Measurements from ENCODE around the gene KLHL20. TPM values are rescaled to one million over a fixed set of nuclear protein-coding genes. Genes with fewer than 3 reads are reported as not detected.
"Not testable (repeated sequence)": the region's sequence is repeated elsewhere in the genome, so short reads cannot be mapped to it uniquely, and the experiment has no call there.

KLHL20 gene
- total and polyA plus RNA-seq, 5 donors from 2014 or later = 19.0 to 30.6 (median 24.2) TPM

- not testable (repeated sequence) for H3K27me3 ChIP-seq (ENCODE audit: control insufficient read depth, insufficient read depth, low read length); H3K4me3 Mint-ChIP-seq; H3K9me3 ChIP-seq (ENCODE audit: control insufficient read depth in 2 of 2, low read length in 2 of 2); H3K36me3 ChIP-seq (ENCODE audit: control insufficient read depth, insufficient read depth, low read length); H3K4me3 ChIP-seq (ENCODE audit: low read depth, low read length); H3K27ac ChIP-seq (ENCODE audit: insufficient read depth, low read length, poor library complexity, severe bottlenecking); H3K27ac Mint-ChIP-seq; H3K36me3 Mint-ChIP-seq; H3K4me1 Mint-ChIP-seq; DNase-seq; H3K9me3 Mint-ChIP-seq; ATAC-seq (ENCODE audit: low read depth in 2 of 2); H3K4me1 ChIP-seq (ENCODE audit: control insufficient read depth, insufficient read depth, low read length, poor library complexity, severe bottlenecking)
- H3K27me3 Mint-ChIP-seq = peaks cover 27% of the 10 kb centered on the region
Measured at GRCh38 chr1:173685121-173685520, 29.7 kb upstream of the KLHL20 start.

GRCh38 chr1:173688300-173688699 lies 26.5 kb upstream of the KLHL20 start:
- Mint-ChIP-seq H3K36me3 (no peaks in the 10 kb centered on the region), H3K27ac (no peak overlapping the region), H3K4me1 (peaks cover 0 to 8% (median 3%) of the 10 kb centered on the region in 4 donors), H3K9me3 (no peaks in the 10 kb centered on the region), H3K27me3 (peaks cover 33% of the 10 kb centered on the region), H3K4me3 (no peak overlapping the region)
- no peak for ATAC-seq (ENCODE audit: low read depth in 2 of 2)
- H3K4me3 ChIP-seq (ENCODE audit: low read depth, low read length) = no peak overlapping the region
- H3K36me3 ChIP-seq (ENCODE audit: control insufficient read depth, insufficient read depth, low read length) = no peaks in the 10 kb centered on the region
- H3K27me3 ChIP-seq (ENCODE audit: control insufficient read depth, insufficient read depth, low read length) = no peaks in the 10 kb centered on the region
- no peaks in the 10 kb centered on the region for H3K9me3 ChIP-seq (ENCODE audit: control insufficient read depth in 2 of 2, low read length in 2 of 2)
- no peak for DNase-seq
- H3K4me1 ChIP-seq (ENCODE audit: control insufficient read depth, insufficient read depth, low read length, poor library complexity, severe bottlenecking) = no peaks in the 10 kb centered on the region
- H3K27ac ChIP-seq (ENCODE audit: insufficient read depth, low read length, poor library complexity, severe bottlenecking) = no peak overlapping the region

- H3K27me3 Mint-ChIP-seq = peaks cover 31% of the 10 kb centered on the region
- ATAC-seq (ENCODE audit: low read depth in 2 of 2) (no peak), DNase-seq (no peak)
- H3K27ac ChIP-seq (ENCODE audit: insufficient read depth, low read length, poor library complexity, severe bottlenecking) = no peak overlapping the region
- H3K27ac Mint-ChIP-seq = no peak overlapping the region
- H3K4me3 ChIP-seq (ENCODE audit: low read depth, low read length) = no peak overlapping the region
- H3K9me3 Mint-ChIP-seq = no peaks in the 10 kb centered on the region
- no peaks in the 10 kb centered on the region for H3K4me1 ChIP-seq (ENCODE audit: control insufficient read depth, insufficient read depth, low read length, poor library complexity, severe bottlenecking)
- H3K4me1 Mint-ChIP-seq = peaks cover 0 to 4% (median 1%) of the 10 kb centered on the region in 4 donors
- no peaks in the 10 kb centered on the region for H3K36me3 ChIP-seq (ENCODE audit: control insufficient read depth, insufficient read depth, low read length)
- no peaks in the 10 kb centered on the region for H3K9me3 ChIP-seq (ENCODE audit: control insufficient read depth in 2 of 2, low read length in 2 of 2)
- no peaks in the 10 kb centered on the region for H3K36me3 Mint-ChIP-seq
- no peak overlapping the region for H3K4me3 Mint-ChIP-seq
- H3K27me3 ChIP-seq (ENCODE audit: control insufficient read depth, insufficient read depth, low read length) = peaks cover 12% of the 10 kb centered on the region
Measured at GRCh38 chr1:173693238-173693637, 21.5 kb upstream of the KLHL20 start.

- ATAC-seq (ENCODE audit: low read depth in 2 of 2); H3K27ac Mint-ChIP-seq; H3K4me1 Mint-ChIP-seq; H3K36me3 ChIP-seq (ENCODE audit: control insufficient read depth, insufficient read depth, low read length); H3K27ac ChIP-seq (ENCODE audit: insufficient read depth, low read length, poor library complexity, severe bottlenecking); H3K27me3 ChIP-seq (ENCODE audit: control insufficient read depth, insufficient read depth, low read length); H3K9me3 Mint-ChIP-seq; H3K4me3 Mint-ChIP-seq; H3K9me3 ChIP-seq (ENCODE audit: control insufficient read depth in 2 of 2, low read length in 2 of 2); DNase-seq; H3K36me3 Mint-ChIP-seq; H3K4me1 ChIP-seq (ENCODE audit: control insufficient read depth, insufficient read depth, low read length, poor library complexity, severe bottlenecking); H3K4me3 ChIP-seq (ENCODE audit: low read depth, low read length): not testable (repeated sequence)
- peaks cover 57% of the 10 kb centered on the region for H3K27me3 Mint-ChIP-seq
Measured at GRCh38 chr1:173701299-173701698, 13.5 kb upstream of the KLHL20 start.

- H3K9me3 ChIP-seq (ENCODE audit: control insufficient read depth in 2 of 2, low read length in 2 of 2) = no peaks in the 10 kb centered on the region
- H3K4me3 Mint-ChIP-seq = no peak overlapping the region
- H3K27ac Mint-ChIP-seq = no peak overlapping the region
- H3K36me3 ChIP-seq (ENCODE audit: control insufficient read depth, insufficient read depth, low read length) = no peaks in the 10 kb centered on the region
- no peak overlapping the region for H3K4me3 ChIP-seq (ENCODE audit: low read depth, low read length)
- H3K27me3 Mint-ChIP-seq = peaks cover 52% of the 10 kb centered on the region
- H3K27me3 ChIP-seq (ENCODE audit: control insufficient read depth, insufficient read depth, low read length) = no peaks in the 10 kb centered on the region
- peaks cover 0 to 2% (median 0%) of the 10 kb centered on the region in 7 donors for H3K9me3 Mint-ChIP-seq
- no peak overlapping the region for H3K27ac ChIP-seq (ENCODE audit: insufficient read depth, low read length, poor library complexity, severe bottlenecking)
- H3K4me1 Mint-ChIP-seq = no peaks in the 10 kb centered on the region
- DNase-seq = no peak
- H3K4me1 ChIP-seq (ENCODE audit: control insufficient read depth, insufficient read depth, low read length, poor library complexity, severe bottlenecking) = no peaks in the 10 kb centered on the region
- H3K36me3 Mint-ChIP-seq = no peaks in the 10 kb centered on the region
- no peak for ATAC-seq (ENCODE audit: low read depth in 2 of 2)
Measured at GRCh38 chr1:173702736-173703135, 12.0 kb upstream of the KLHL20 start.

GRCh38 chr1:173705117-173705516 lies 9.7 kb upstream of the KLHL20 start:
- Mint-ChIP-seq H3K27ac (no peak overlapping the region), H3K4me3 (no peak overlapping the region), H3K27me3 (peaks cover 52% of the 10 kb centered on the region), H3K36me3 (no peaks in the 10 kb centered on the region), H3K4me1 (no peaks in the 10 kb centered on the region), H3K9me3 (peaks cover 0 to 2% (median 0%) of the 10 kb centered on the region in 7 donors)
- DNase-seq (no peak), ATAC-seq (ENCODE audit: low read depth in 2 of 2) (no peak)
- no peaks in the 10 kb centered on the region for H3K9me3 ChIP-seq (ENCODE audit: control insufficient read depth in 2 of 2, low read length in 2 of 2)
- peaks cover 16% of the 10 kb centered on the region for H3K27me3 ChIP-seq (ENCODE audit: control insufficient read depth, insufficient read depth, low read length)
- no peak overlapping the region for H3K27ac ChIP-seq (ENCODE audit: insufficient read depth, low read length, poor library complexity, severe bottlenecking)
- H3K4me3 ChIP-seq (ENCODE audit: low read depth, low read length) = no peak overlapping the region
- no peaks in the 10 kb centered on the region for H3K36me3 ChIP-seq (ENCODE audit: control insufficient read depth, insufficient read depth, low read length)
- H3K4me1 ChIP-seq (ENCODE audit: control insufficient read depth, insufficient read depth, low read length, poor library complexity, severe bottlenecking) = no peaks in the 10 kb centered on the region

GRCh38 chr1:173708787-173709186 lies 6.0 kb upstream of the KLHL20 start:
- Mint-ChIP-seq H3K9me3 (peaks cover 0 to 3% (median 0%) of the 10 kb centered on the region in 7 donors), H3K36me3 (no peaks in the 10 kb centered on the region), H3K27me3 (peaks cover 54% of the 10 kb centered on the region), H3K4me3 (no peak overlapping the region), H3K27ac (no peak overlapping the region), H3K4me1 (peaks cover 0 to under 1% (median 0%) of the 10 kb centered on the region in 4 donors)
- Histone ChIP-seq H3K27me3 (ENCODE audit: control insufficient read depth, insufficient read depth, low read length) (peaks cover 36% of the 10 kb centered on the region), H3K9me3 (ENCODE audit: control insufficient read depth in 2 of 2, low read length in 2 of 2) (no peaks in the 10 kb centered on the region), H3K4me3 (ENCODE audit: low read depth, low read length) (no peak overlapping the region), H3K36me3 (ENCODE audit: control insufficient read depth, insufficient read depth, low read length) (no peaks in the 10 kb centered on the region), H3K4me1 (ENCODE audit: control insufficient read depth, insufficient read depth, low read length, poor library complexity, severe bottlenecking) (no peaks in the 10 kb centered on the region), H3K27ac (ENCODE audit: insufficient read depth, low read length, poor library complexity, severe bottlenecking) (no peak overlapping the region)
- ATAC-seq (ENCODE audit: low read depth in 2 of 2) = no peak
- no peak for DNase-seq

- Mint-ChIP-seq H3K27me3 (peaks cover 21% of the 10 kb centered on the region), H3K4me3 (peak overlapping the region; percentile 91 to 99 (median 98)), H3K36me3 (no peaks in the 10 kb centered on the region), H3K9me3 (peaks cover 0 to 2% (median 0%) of the 10 kb centered on the region in 7 donors), H3K27ac (peak overlapping the region; percentile 93 to 98 (median 96)), H3K4me1 (peaks cover 15 to 37% (median 23%) of the 10 kb centered on the region in 4 donors)
- ATAC-seq (ENCODE audit: low read depth in 2 of 2) (no peak), DNase-seq (no peak)
- Histone ChIP-seq H3K4me1 (ENCODE audit: control insufficient read depth, insufficient read depth, low read length, poor library complexity, severe bottlenecking) (peaks cover 30% of the 10 kb centered on the region), H3K9me3 (ENCODE audit: control insufficient read depth in 2 of 2, low read length in 2 of 2) (no peaks in the 10 kb centered on the region), H3K27ac (ENCODE audit: insufficient read depth, low read length, poor library complexity, severe bottlenecking) (peak overlapping the region; percentile 87), H3K4me3 (ENCODE audit: low read depth, low read length) (peak overlapping the region; percentile 99), H3K36me3 (ENCODE audit: control insufficient read depth, insufficient read depth, low read length) (peaks cover 3% of the 10 kb centered on the region), H3K27me3 (ENCODE audit: control insufficient read depth, insufficient read depth, low read length) (peaks cover 26% of the 10 kb centered on the region)
Measured at GRCh38 chr1:173714441-173714758, 381 bp upstream of the KLHL20 start.
